A549 (cell line): Measurements from ENCODE around the gene MARK3.

Experiments used
- CBX2 ChIP-seq: fragments of 200-600 bp; sonication (generic); IDR thresholded peaks from 2 replicates; pipeline ENCODE4 v1.6.1; 2016; ENCODE audit warnings: low read depth, mild to moderate bottlenecking, borderline replicate concordance
- CEBPB ChIP-seq, 2 experiments: fragments of >200 bp in 1 of 2; sonication (Bioruptor Twin) in 1 of 2; formaldehyde crosslinking in 1 of 2; IDR thresholded peaks; 2 replicates each; pipeline ENCODE4 v1.6.1; 2012 to 2016
- FOSB ChIP-seq: fragments of 250-450 bp; sonication (Bioruptor Pico); IDR thresholded peaks from 2 replicates; pipeline ENCODE4 v1.5.0; 2020; ENCODE audit warnings: mild to moderate bottlenecking, moderate library complexity
- MAZ ChIP-seq: fragments of 150-350 bp; IDR thresholded peaks from 2 replicates; pipeline ENCODE4 v1.6.1; 2014; ENCODE audit warnings: antibody characterized with exemption, low read depth, low read length, borderline replicate concordance
- POLR2A ChIP-seq: IDR thresholded peaks from 2 replicates; pipeline ENCODE4 v1.6.1; 2012; ENCODE audit warnings: mild to moderate bottlenecking, low read length
- RAD21 ChIP-seq, 2 experiments: fragments of >200 bp in 1 of 2; sonication (Bioruptor Twin) in 1 of 2; formaldehyde crosslinking in 1 of 2; IDR thresholded peaks in 1 of 2; conservative IDR thresholded peaks in 1 of 2; 2 replicates in 1 of 2; 3 replicates in 1 of 2; pipeline ENCODE4 v1.6.1; 2012 to 2018; ENCODE audit warnings: inconsistent platforms in 1 of 2
- RARB ChIP-seq: fragments of 250-450 bp; sonication (Bioruptor Pico); IDR thresholded peaks from 2 replicates; pipeline ENCODE4 v1.8.0; 2021; ENCODE audit warnings: mild to moderate bottlenecking, moderate library complexity
- SMC3 ChIP-seq: fragments of >200 bp; sonication (Bioruptor Twin); formaldehyde crosslinking; IDR thresholded peaks from 3 replicates; pipeline ENCODE4 v1.6.1; 2018; ENCODE audit warnings: inconsistent platforms
- ZFP36 ChIP-seq: fragments of 450-650 bp; IDR thresholded peaks from 2 replicates; pipeline ENCODE4 v1.6.1; 2014; ENCODE audit warnings: borderline replicate concordance; ENCODE audit not compliant: partially characterized antibody
- TF ChIP-seq, protein P1 (sequence below): fragments of >200 bp; sonication (Bioruptor Twin); formaldehyde crosslinking; IDR thresholded peaks from 3 replicates; pipeline ENCODE4 v1.5.1; 2016
- TF ChIP-seq, protein P2 (sequence below): IDR thresholded peaks from 2 replicates; pipeline ENCODE4 v1.6.1; 2012
- TF ChIP-seq, protein P3 (sequence below): fragments of 200-600 bp; sonication (generic); IDR thresholded peaks from 2 replicates; pipeline ENCODE4 v1.6.1; 2016; ENCODE audit warnings: antibody characterized with exemption, mild to moderate bottlenecking, moderate library complexity

DNA sequence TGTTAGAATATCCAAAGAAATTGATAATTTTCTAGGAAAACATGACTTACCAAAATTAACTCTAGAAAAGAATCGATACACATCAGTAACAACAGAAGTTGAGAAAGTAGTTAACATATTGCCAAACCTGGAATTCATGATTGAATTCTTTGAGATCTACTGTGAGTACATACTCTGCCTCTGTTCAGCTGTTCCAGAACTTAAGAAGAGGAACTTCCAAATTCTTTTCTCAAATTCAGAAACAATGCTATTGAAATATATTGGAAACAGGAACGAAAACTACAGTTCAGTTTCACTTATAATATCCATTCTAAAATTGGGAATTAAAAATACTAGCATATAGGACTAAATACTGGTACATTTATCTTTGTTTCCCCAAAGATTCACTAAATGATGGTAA, 57.9 kb downstream of the MARK3 start:
- TF ChIP-seq RAD21 (conservative IDR thresholded peaks at IDR 0.05 in 1 of 2, IDR thresholded peaks at IDR 0.05 in 1 of 2) (no peak), CEBPB (IDR thresholded peaks at IDR 0.05) (no peak), MAZ (no peak), RARB (CRISPR knock-in tag) (no peak), SMC3 (no peak), FOSB (CRISPR knock-in tag) (no peak), CBX2 (no peak), POLR2A (no peak), ZFP36 (no peak)
- TF ChIP-seq, protein P1, sequence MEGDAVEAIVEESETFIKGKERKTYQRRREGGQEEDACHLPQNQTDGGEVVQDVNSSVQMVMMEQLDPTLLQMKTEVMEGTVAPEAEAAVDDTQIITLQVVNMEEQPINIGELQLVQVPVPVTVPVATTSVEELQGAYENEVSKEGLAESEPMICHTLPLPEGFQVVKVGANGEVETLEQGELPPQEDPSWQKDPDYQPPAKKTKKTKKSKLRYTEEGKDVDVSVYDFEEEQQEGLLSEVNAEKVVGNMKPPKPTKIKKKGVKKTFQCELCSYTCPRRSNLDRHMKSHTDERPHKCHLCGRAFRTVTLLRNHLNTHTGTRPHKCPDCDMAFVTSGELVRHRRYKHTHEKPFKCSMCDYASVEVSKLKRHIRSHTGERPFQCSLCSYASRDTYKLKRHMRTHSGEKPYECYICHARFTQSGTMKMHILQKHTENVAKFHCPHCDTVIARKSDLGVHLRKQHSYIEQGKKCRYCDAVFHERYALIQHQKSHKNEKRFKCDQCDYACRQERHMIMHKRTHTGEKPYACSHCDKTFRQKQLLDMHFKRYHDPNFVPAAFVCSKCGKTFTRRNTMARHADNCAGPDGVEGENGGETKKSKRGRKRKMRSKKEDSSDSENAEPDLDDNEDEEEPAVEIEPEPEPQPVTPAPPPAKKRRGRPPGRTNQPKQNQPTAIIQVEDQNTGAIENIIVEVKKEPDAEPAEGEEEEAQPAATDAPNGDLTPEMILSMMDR = no peak
- TF ChIP-seq, protein P2, sequence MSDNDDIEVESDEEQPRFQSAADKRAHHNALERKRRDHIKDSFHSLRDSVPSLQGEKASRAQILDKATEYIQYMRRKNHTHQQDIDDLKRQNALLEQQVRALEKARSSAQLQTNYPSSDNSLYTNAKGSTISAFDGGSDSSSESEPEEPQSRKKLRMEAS = no peak
- TF ChIP-seq, protein P3, sequence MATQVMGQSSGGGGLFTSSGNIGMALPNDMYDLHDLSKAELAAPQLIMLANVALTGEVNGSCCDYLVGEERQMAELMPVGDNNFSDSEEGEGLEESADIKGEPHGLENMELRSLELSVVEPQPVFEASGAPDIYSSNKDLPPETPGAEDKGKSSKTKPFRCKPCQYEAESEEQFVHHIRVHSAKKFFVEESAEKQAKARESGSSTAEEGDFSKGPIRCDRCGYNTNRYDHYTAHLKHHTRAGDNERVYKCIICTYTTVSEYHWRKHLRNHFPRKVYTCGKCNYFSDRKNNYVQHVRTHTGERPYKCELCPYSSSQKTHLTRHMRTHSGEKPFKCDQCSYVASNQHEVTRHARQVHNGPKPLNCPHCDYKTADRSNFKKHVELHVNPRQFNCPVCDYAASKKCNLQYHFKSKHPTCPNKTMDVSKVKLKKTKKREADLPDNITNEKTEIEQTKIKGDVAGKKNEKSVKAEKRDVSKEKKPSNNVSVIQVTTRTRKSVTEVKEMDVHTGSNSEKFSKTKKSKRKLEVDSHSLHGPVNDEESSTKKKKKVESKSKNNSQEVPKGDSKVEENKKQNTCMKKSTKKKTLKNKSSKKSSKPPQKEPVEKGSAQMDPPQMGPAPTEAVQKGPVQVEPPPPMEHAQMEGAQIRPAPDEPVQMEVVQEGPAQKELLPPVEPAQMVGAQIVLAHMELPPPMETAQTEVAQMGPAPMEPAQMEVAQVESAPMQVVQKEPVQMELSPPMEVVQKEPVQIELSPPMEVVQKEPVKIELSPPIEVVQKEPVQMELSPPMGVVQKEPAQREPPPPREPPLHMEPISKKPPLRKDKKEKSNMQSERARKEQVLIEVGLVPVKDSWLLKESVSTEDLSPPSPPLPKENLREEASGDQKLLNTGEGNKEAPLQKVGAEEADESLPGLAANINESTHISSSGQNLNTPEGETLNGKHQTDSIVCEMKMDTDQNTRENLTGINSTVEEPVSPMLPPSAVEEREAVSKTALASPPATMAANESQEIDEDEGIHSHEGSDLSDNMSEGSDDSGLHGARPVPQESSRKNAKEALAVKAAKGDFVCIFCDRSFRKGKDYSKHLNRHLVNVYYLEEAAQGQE = no peak
